HL-60 (cell line): ENCODE data around the gene ATL3.

Experiments used
- DNase-seq, 2 experiments: peaks; one replicate each; pipeline ENCODE4 v3.0.0-alpha.2; 2010 to 2020; ENCODE audit warnings: low read depth in 1 of 2, low spot score in 1 of 2
- H3K27ac ChIP-seq: fragments of 250-450 bp; sonication (Bioruptor Pico); replicated peaks from 2 replicates; pipeline ENCODE4 v1.5.1; 2020; ENCODE audit warnings: mild to moderate bottlenecking, moderate library complexity
- H3K27me3 ChIP-seq: fragments of 250-450 bp; sonication (Bioruptor Pico); 2 replicates; pipeline ENCODE4 v1.5.1; 2021; ENCODE audit warnings: mild to moderate bottlenecking, moderate library complexity; ENCODE audit not compliant: insufficient read depth, poor library complexity, severe bottlenecking
- H3K4me3 ChIP-seq: replicated peaks from 2 replicates; pipeline ENCODE4 v1.5.1; 2011; ENCODE audit warnings: mild to moderate bottlenecking, control low read depth, low read length; ENCODE audit not compliant: insufficient read depth
- GABPA ChIP-seq: IDR thresholded peaks from 2 replicates; pipeline ENCODE4 v1.6.1; 2012; ENCODE audit warnings: low read depth
- POLR2AphosphoS5 ChIP-seq: IDR thresholded peaks from 2 replicates; pipeline ENCODE4 v1.6.1; 2012; ENCODE audit warnings: low read depth
- SPI1 ChIP-seq: IDR thresholded peaks from 2 replicates; pipeline ENCODE4 v1.6.1; 2012; ENCODE audit warnings: low read depth, mild to moderate bottlenecking, borderline replicate concordance
- TF ChIP-seq, protein P1 (sequence below): IDR thresholded peaks from one replicate; pipeline ENCODE4 v1.5.1; 2011; ENCODE audit warnings: low read length, control low read depth, inconsistent platforms; ENCODE audit not compliant: insufficient read depth
- TF ChIP-seq, protein P2 (sequence below): IDR thresholded peaks from 2 replicates; pipeline ENCODE4 v1.6.1; 2012; ENCODE audit warnings: low read depth; ENCODE audit not compliant: insufficient replicate concordance

ATL3 gene

DNA sequence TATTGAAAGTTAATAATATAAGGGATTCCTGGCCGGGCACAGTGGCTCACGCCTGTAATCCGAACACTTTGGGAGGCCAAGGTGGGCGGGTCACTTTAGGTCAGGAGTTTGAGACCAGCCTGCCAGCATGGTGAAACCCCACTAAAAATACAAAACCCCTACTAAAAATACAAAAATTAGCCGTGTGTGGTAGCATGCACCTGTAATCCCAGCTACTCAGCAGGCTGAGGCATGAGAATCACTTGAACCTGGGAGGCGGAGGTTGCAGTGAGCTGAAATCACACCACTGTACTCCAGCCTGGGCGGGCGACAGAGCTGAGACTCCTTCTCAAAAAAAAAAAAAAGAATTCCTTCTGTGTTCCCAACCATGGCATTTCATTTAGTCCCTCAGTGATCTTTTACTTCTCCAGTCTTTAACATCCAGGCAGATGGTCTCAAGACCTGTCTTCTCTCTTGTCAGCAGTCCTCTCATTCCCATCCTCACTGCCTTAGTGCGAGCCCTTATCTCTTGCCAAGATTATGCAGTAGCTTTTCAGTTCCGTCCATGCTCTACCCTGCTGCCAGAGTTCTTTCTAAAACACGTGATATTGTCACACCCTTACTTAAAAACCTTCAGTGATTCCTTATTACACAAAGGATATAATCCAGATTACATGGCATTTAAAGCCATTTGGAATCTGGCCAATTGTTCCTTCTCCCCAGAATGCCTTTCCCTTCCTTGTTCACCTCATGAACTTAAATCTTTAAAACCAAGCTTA is 28.0 kb upstream of the ATL3 start:
- TF ChIP-seq POLR2AphosphoS5 (no peak), GABPA (no peak), SPI1 (no peak)
- TF ChIP-seq, protein P1, sequence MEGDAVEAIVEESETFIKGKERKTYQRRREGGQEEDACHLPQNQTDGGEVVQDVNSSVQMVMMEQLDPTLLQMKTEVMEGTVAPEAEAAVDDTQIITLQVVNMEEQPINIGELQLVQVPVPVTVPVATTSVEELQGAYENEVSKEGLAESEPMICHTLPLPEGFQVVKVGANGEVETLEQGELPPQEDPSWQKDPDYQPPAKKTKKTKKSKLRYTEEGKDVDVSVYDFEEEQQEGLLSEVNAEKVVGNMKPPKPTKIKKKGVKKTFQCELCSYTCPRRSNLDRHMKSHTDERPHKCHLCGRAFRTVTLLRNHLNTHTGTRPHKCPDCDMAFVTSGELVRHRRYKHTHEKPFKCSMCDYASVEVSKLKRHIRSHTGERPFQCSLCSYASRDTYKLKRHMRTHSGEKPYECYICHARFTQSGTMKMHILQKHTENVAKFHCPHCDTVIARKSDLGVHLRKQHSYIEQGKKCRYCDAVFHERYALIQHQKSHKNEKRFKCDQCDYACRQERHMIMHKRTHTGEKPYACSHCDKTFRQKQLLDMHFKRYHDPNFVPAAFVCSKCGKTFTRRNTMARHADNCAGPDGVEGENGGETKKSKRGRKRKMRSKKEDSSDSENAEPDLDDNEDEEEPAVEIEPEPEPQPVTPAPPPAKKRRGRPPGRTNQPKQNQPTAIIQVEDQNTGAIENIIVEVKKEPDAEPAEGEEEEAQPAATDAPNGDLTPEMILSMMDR: no peak
- no peak overlapping the region for H3K27ac ChIP-seq
- DNase-seq: no peak

DNA sequence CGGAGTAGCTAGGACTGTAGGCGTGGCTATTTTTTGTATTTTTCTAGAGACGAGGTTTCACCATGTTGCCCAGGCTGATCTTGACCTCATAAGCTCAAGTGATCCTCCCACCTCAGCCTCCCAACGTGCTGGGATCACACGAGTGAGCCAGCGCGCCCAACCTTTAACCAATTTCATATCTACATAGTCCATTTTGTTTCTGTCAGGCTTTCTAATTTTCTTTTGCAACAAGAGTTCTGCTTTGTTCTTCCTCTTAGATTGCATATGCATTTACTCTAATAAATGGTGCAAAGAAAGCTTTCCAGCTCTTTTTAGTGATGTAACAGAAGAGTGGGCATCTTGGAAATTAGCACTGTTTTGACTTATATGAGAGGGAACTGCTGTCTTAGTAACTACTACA is 23.4 kb upstream of the ATL3 start:
- Histone ChIP-seq H3K27ac (peak overlapping the region; percentile 3; the same call in 1 of the 2 replicates), H3K27me3 (no peaks in the 10 kb centered on the region), H3K4me3 (no peak overlapping the region)
- DNase-seq: peak in 1 of 2 experiments; percentile 26
- TF ChIP-seq SPI1: peak; percentile 17; the same call in 1 of the 2 replicates
- TF ChIP-seq POLR2AphosphoS5: no peak
- TF ChIP-seq, protein P2, sequence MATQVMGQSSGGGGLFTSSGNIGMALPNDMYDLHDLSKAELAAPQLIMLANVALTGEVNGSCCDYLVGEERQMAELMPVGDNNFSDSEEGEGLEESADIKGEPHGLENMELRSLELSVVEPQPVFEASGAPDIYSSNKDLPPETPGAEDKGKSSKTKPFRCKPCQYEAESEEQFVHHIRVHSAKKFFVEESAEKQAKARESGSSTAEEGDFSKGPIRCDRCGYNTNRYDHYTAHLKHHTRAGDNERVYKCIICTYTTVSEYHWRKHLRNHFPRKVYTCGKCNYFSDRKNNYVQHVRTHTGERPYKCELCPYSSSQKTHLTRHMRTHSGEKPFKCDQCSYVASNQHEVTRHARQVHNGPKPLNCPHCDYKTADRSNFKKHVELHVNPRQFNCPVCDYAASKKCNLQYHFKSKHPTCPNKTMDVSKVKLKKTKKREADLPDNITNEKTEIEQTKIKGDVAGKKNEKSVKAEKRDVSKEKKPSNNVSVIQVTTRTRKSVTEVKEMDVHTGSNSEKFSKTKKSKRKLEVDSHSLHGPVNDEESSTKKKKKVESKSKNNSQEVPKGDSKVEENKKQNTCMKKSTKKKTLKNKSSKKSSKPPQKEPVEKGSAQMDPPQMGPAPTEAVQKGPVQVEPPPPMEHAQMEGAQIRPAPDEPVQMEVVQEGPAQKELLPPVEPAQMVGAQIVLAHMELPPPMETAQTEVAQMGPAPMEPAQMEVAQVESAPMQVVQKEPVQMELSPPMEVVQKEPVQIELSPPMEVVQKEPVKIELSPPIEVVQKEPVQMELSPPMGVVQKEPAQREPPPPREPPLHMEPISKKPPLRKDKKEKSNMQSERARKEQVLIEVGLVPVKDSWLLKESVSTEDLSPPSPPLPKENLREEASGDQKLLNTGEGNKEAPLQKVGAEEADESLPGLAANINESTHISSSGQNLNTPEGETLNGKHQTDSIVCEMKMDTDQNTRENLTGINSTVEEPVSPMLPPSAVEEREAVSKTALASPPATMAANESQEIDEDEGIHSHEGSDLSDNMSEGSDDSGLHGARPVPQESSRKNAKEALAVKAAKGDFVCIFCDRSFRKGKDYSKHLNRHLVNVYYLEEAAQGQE: no peak
- TF ChIP-seq, protein P1: no peak

More for the DNA sequence above, 28.0 kb upstream of the ATL3 start:
- no peak overlapping the region for H3K4me3 ChIP-seq
- H3K27me3 ChIP-seq: no peaks in the 10 kb centered on the region

DNA sequence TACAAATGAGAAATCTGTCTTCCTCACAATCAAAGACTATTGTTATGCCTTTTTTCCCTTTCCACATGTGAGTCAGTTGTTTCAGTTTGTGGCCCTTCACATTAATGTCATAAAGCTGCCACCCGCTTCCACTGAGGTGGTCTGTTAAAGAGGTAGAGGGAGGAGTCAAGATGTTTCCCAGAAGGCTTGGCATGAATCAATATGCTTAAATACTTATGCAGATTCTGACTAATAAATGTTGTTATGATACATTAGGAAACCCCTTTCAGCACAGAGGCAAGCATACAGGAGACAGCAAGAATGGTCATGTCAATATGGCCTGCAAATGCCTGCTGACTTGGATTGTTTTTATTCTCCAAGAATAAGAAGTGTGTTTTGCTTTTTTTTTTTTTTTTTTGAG is 16.7 kb upstream of the ATL3 start:
- TF ChIP-seq GABPA (no peak), SPI1 (no peak), POLR2AphosphoS5 (no peak)
- TF ChIP-seq, protein P2: no peak
- TF ChIP-seq, protein P1: no peak
- H3K27me3 ChIP-seq: no peaks in the 10 kb centered on the region
- H3K4me3 ChIP-seq: no peak overlapping the region
- no peak for DNase-seq
- H3K27ac ChIP-seq: no peak overlapping the region

DNA sequence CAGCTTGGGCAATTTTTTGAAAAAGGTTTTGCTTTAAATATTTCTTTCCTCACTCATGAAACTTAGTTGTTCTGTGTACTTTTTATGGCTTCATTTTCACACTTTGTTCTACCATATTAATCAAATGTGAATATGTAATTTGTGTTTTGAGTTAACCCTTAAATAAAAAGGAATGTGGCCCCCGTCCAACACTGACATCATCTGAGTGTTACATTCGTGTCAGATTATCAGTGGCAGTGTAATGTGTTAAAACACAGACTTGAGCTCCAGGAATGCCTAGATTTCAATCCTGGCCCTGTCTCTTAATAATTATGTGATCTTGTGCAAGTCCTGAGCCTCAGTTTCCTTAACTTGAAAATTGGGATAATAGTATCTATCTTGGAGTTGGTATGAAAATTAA is 15.8 kb upstream of the ATL3 start:
- Histone ChIP-seq H3K27ac (no peak overlapping the region), H3K4me3 (no peak overlapping the region), H3K27me3 (no peaks in the 10 kb centered on the region)
- no peak for DNase-seq
- TF ChIP-seq GABPA (no peak), SPI1 (no peak), POLR2AphosphoS5 (no peak)
- TF ChIP-seq, protein P1: no peak
- TF ChIP-seq, protein P2: no peak
